ENCODE data around the gene CSRP3. TPM values are rescaled to one million over a fixed set of nuclear protein-coding genes. Genes with fewer than 3 reads are reported as not detected.

The CSRP3 gene
- not detected in 2 replicates for total RNA-seq

DNA sequence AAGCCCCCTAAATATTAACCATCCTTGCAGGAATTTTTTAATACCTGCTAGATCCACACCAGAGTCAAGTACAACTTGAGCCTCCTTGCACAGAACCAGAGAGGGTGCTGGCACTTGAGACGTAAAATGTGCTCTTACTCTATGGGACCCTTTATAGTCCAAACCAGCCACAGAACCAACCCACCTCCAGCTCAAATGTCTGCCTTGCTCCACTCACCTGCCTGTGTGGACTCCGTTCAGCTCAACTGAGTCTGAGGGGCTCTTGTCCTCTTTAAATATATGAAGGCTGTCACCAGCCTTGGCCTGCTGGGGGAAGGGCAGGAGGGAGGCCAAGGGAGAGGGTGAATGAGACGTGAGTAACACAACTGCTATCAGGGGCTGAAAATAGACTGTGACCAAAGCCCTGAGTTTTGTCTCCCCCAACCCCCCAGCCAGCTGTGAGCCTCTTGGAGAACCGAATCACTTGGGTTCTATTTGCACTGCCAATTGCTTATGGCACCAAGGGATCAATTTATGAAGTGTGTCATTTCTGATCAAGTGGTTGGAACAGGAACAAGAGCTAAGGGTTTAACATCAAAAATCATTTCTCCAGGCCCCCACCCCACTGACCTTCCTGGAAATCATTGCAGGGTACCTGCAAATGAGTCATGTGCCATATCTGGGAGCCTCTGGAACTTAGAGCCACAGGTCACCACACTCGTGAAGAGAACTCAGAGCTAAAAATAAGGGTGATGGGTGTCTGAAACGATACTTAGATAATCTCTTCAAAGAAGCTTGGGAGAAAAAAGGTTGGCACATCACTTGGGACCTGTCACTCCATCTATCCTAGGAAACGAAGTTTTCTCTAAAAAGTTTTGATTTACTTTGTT lies at the start of gene CSRP3:
Gene CSRP3, minus strand, starts transcription at position 247 of the 869 bp plus-strand sequence. CDS start 9,535 bp downstream, outside the sequence.
- no peak for DNase-seq

DNA sequence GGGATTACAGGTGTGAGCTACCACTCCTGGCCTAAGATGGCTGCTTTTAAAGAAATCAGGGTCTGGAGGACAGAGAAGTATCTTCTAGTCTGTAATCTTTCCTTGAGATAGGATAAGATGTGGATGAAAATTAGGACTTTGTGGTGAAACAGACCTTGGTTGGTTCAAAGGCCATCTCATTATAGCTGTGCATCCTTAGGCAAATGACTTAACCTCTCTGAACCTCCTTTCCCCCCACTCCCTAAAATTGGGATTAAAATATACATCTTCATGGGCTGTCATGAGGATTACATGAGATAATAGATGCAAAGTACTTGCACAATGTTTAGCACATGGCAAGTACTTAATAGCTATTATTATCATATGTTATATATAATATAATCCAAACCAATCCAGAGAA lies 49.8 kb upstream of the CSRP3 start:
- H3K9me3 Mint-ChIP-seq, result peaks cover 6% of the 10 kb centered on the region
- no peaks in the 10 kb centered on the region for H3K4me1 Mint-ChIP-seq
- intact Hi-C loops (cut with micrococcal nuclease), result no loop called here
- H3K36me3 Mint-ChIP-seq (ENCODE audit: low read depth), result no peaks in the 10 kb centered on the region
- ChIA-PET CTCF (interaction anchor here (1.5 to 1.8 kb wide), 2 partner anchors 8 to 11 kb away, joined by 4 to 6 read pairs; no protein-coding TSS in a partner anchor), POLR2A (no interaction called here)
- ATAC-seq (ENCODE audit: low read depth), result no peak
- no peak for DNase-seq
- H3K27me3 Mint-ChIP-seq, result peaks cover 10% of the 10 kb centered on the region
- no peak overlapping the region for H3K4me3 Mint-ChIP-seq
- TF ChIP-seq, protein P1, sequence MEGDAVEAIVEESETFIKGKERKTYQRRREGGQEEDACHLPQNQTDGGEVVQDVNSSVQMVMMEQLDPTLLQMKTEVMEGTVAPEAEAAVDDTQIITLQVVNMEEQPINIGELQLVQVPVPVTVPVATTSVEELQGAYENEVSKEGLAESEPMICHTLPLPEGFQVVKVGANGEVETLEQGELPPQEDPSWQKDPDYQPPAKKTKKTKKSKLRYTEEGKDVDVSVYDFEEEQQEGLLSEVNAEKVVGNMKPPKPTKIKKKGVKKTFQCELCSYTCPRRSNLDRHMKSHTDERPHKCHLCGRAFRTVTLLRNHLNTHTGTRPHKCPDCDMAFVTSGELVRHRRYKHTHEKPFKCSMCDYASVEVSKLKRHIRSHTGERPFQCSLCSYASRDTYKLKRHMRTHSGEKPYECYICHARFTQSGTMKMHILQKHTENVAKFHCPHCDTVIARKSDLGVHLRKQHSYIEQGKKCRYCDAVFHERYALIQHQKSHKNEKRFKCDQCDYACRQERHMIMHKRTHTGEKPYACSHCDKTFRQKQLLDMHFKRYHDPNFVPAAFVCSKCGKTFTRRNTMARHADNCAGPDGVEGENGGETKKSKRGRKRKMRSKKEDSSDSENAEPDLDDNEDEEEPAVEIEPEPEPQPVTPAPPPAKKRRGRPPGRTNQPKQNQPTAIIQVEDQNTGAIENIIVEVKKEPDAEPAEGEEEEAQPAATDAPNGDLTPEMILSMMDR (IDR thresholded peaks at IDR 0.05), result no peak
- H3K27ac Mint-ChIP-seq, result no peak overlapping the region

More for the DNA sequence above, at the start of gene CSRP3:
- no peak for ATAC-seq (ENCODE audit: low read depth)
- no peaks in the 10 kb centered on the region for H3K36me3 Mint-ChIP-seq (ENCODE audit: low read depth)
- intact Hi-C loops (cut with micrococcal nuclease), result no loop called here
- H3K4me1 Mint-ChIP-seq, result no peaks in the 10 kb centered on the region
- H3K9me3 Mint-ChIP-seq, result no peaks in the 10 kb centered on the region
- H3K27ac Mint-ChIP-seq, result no peak within 1 kb of the TSS
- ChIA-PET CTCF (no interaction called here), POLR2A (no interaction called here)
- no peak within 1 kb of the TSS for H3K4me3 Mint-ChIP-seq
- peaks cover 13% of the 10 kb centered on the region for H3K27me3 Mint-ChIP-seq
- TF ChIP-seq, protein P1 (IDR thresholded peaks at IDR 0.05), result no peak

DNA sequence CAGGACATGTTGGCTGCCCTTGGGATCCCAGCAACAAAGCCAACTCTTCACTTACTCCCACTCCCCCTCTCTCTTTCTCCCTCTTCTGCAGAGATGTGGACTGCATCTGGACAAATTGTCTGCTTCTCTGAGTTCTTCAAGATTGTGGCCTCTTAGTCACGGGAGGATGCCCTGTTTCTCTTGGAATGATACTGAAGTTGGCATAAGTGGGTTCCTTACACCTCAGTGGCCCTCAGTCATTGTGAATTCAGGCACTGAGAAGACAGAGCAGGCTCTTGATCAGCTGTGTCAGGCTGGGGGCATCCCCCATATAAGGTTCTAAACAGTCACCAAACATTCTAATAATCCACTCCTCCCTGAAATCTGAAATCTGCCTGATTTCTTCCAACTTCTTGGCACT lies 45.0 kb upstream of the CSRP3 start:
- Mint-ChIP-seq H3K27me3 (peaks cover 22% of the 10 kb centered on the region), H3K4me1 (peaks cover 12% of the 10 kb centered on the region), H3K9me3 (no peaks in the 10 kb centered on the region), H3K27ac (no peak overlapping the region), H3K36me3 (ENCODE audit: low read depth) (no peaks in the 10 kb centered on the region), H3K4me3 (no peak overlapping the region)
- POLR2A ChIA-PET, result interaction anchor here (0.6 kb wide), 1 partner anchor 531 kb away, joined by 6 read pairs; no protein-coding TSS in a partner anchor
- CTCF ChIA-PET, result no interaction called here
- DNase-seq, result no peak
- intact Hi-C loops (cut with micrococcal nuclease), result no loop called here
- TF ChIP-seq, protein P1 (IDR thresholded peaks at IDR 0.05), result no peak
- no peak for ATAC-seq (ENCODE audit: low read depth)

DNA sequence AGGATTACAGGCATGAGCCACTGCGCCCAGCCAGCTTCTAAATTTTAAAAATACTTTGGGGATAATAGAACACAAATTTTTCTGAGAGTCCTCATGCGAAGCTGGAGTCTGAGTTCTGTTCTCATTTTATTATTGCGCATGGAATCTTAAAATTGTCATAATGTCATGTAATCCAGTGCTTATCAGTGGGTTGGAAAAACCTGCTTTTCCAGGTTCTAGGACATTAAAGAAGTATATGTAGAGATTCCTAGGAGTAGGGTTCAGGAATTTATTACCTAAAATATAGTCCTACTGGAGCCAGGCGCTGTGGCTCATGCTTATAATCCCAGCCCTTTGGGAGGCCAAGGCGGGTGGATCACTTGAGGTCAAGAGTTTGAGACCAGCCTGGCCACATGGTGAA lies 43.6 kb upstream of the CSRP3 start:
- Mint-ChIP-seq H3K4me3 (no peak overlapping the region), H3K9me3 (no peaks in the 10 kb centered on the region), H3K36me3 (ENCODE audit: low read depth) (no peaks in the 10 kb centered on the region), H3K4me1 (peaks cover 14% of the 10 kb centered on the region), H3K27me3 (peaks cover 25% of the 10 kb centered on the region), H3K27ac (no peak overlapping the region)
- CTCF ChIA-PET, result no interaction called here
- ATAC-seq (ENCODE audit: low read depth) (no peak), DNase-seq (no peak)
- TF ChIP-seq, protein P1 (IDR thresholded peaks at IDR 0.05), result no peak
- POLR2A ChIA-PET, result no interaction called here
- intact Hi-C loops (cut with micrococcal nuclease), result no loop called here

DNA sequence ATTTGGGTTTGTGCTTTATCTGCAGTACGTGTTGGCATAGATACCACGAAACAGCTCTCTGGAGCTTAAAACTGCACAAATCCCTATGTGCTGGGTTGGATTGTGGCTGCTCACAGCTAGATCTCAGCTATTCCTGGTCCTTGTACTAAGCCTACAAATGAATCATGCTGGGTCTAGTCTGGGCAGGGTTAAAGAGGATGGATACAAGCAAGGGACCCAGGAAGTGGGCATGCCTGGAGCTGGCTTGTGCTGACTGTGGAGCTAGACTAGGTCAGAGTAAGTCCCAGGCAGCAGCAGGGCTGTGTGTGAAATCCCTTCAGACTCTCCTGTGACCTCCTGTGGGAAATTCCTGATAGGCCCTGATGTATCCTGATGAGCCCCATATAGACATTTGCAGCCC lies 42.8 kb upstream of the CSRP3 start:
- Mint-ChIP-seq H3K36me3 (ENCODE audit: low read depth) (no peaks in the 10 kb centered on the region), H3K9me3 (no peaks in the 10 kb centered on the region), H3K27me3 (peaks cover 25% of the 10 kb centered on the region), H3K4me3 (no peak overlapping the region), H3K27ac (no peak overlapping the region), H3K4me1 (peaks cover 18% of the 10 kb centered on the region)
- POLR2A ChIA-PET, result interaction anchor here (0.5 kb wide), 1 partner anchor 13 kb away, joined by 3 read pairs; no protein-coding TSS in a partner anchor
- intact Hi-C loops (cut with micrococcal nuclease), result loop anchor here (5.0 kb wide), 2 partner anchors 167 to 1118 kb away; partner anchors contain the start of gene HTATIP2
- CTCF ChIA-PET, result interaction anchor here (1.2 kb wide), 1 partner anchor 15 kb away, joined by 3 read pairs; no protein-coding TSS in a partner anchor
- TF ChIP-seq, protein P1 (IDR thresholded peaks at IDR 0.05), result no peak
- DNase-seq (no peak), ATAC-seq (ENCODE audit: low read depth) (no peak)
